ENCODE results near the gene MOK. TPM values are rescaled to one million over a fixed set of nuclear protein-coding genes. Genes with fewer than 3 reads are reported as not detected.
"Not testable (repeated sequence)": the region's sequence is repeated elsewhere in the genome, so short reads cannot be mapped to it uniquely, and the experiment has no call there.

MOK gene
- polyA plus RNA-seq (ENCODE audit: insufficient read length in 10 of 10), result 10 to 100 TPM in 4 of 10 donors, 1 to 10 TPM in 6; 6.3 to 15.5 (median 9.2) TPM
- long read RNA-seq, donor 1, result 0 reads
- long read RNA-seq, donor 2, result 0 reads
- long read RNA-seq, donor 3, result 0 reads
- long read RNA-seq, donor 4, result 0 reads
- long read RNA-seq, donor 5, partial matches to known transcripts, result 0 of 1 reads
- long read RNA-seq, donor 5, other reads (novel, unspliced or antisense), result 0 of 1 reads
- long read RNA-seq, donor 6, result 0 reads
- long read RNA-seq, donor 7, result 0 reads
- long read RNA-seq, donor 8, partial matches to known transcripts, result 0 of 2 reads
- long read RNA-seq, donor 8, other reads (novel, unspliced or antisense), result 0 of 2 reads
- long read RNA-seq, donor 9, result 0 reads

GRCh38 chr14:102304611-102305506 lies at the start of gene MOK:
MOK (minus strand) TSS chr14:102305164; CDS start chr14:102304968, 196 bp downstream.
- peak; percentile 96 to 99 (median 99) for DNase-seq

DNA sequence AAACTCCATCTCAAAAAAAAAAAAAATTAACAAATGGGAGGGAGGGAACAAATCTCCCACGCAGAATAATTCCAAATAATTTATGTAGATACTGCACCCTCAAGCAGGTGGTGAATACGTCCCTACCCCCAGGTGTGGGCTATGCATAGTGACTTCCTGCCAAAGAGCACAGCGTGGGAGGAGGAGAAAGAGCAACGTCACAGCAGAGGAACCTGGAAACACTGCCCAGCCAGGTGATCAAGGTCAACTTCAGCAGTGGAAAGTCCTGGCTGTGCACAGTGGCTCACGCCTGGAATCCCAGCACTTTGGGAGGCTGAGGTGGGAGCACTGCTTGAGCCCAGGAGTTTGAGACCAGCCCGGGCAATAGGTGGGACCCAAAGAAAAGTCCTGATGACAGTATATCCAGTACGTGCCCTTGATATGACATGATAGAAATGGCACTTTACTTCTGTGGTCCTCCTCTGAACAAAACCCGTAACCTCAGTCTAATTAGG lies 48.2 kb upstream of the MOK start:
- no peak for DNase-seq

- DNase-seq, result no peak
Measured at GRCh38 chr14:102352213-102352612, 47.2 kb upstream of the MOK start.

GRCh38 chr14:102351593-102351992 lies 46.6 kb upstream of the MOK start:
- not testable (repeated sequence) for DNase-seq

- DNase-seq, result no peak
Measured at GRCh38 chr14:102351023-102351422, 46.1 kb upstream of the MOK start.

DNA sequence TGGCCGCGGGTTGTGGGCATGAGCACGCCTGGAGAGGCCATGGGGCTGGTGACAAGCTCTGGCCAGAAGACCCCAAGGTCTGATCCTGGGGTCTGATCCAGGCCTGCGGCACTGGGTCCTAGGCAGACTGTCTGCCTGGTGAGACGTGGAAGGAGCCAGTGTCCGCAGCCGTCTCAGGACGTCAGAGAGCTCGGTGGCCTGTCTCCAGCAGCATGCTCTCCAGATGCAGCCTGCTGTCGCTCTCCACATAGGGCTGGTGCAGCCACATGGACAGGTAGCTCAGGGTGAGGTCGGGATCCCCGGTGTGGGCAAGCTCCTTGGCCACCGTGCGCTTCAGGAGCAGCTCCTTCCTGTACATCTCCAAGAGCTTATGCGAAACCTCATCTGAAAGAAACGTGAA lies 43.4 kb upstream of the MOK start:
- no peak for DNase-seq

DNA sequence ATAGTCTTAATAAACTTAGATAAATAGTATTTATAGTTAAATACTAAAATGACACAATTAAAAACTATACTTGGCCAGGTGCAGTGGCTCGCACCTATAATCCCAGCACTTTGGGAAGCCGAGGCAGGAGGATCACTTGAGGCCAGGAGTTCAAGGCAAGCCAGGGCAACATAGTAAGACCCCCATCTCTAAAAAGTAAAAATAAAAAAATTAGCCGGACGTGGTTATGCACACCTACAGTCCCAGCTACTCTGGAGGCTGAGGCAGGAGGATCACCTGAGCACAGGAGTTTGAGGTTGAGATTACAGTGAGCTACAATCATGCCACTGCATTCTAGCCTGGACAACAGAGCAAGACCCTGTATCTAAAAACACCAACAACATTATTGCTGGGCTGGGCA lies 41.7 kb upstream of the MOK start:
- DNase-seq, result no peak

DNA sequence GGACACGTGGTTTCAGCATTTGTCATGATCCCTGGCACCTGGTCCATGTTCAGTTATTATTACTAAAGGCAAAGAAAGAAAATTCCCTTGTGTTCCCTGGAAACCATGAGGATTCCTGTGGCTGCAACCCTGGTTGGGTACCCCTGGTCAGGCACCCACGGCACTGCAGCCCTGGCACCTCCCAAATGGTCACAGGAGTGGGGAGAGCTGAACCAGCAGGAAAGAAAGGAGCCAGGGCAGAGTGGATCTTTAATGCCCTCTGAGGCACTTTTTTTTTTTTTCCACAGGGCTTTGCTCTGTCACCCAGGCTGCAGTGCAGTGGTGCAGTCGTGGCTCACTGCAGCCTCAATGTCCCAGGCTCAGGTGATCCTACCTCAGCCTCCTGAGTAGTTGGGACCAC lies 40.3 kb upstream of the MOK start:
- no peak for DNase-seq

- DNase-seq, result no peak
Measured at GRCh38 chr14:102344485-102344884, 39.5 kb upstream of the MOK start.

DNA sequence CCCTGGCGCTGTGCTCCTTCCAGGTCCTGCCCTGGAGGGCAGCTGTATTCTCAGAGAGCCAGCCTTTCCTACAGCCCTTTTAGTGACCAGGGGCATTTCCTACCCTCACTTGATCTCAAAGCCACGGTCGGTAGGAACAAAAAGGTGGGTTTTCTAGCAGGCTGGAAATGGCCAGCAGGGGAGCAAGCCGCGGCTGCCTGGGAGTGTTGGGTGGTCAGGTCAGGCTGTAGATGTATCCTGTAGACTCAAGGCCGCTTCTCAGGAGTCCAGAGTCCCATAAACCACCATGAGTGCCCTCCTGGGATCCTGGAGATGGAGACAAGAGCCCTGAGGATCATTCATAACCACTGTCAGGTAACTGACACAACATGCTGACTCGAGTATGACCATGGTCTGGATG lies 39.1 kb upstream of the MOK start:
- no peak for DNase-seq

DNA sequence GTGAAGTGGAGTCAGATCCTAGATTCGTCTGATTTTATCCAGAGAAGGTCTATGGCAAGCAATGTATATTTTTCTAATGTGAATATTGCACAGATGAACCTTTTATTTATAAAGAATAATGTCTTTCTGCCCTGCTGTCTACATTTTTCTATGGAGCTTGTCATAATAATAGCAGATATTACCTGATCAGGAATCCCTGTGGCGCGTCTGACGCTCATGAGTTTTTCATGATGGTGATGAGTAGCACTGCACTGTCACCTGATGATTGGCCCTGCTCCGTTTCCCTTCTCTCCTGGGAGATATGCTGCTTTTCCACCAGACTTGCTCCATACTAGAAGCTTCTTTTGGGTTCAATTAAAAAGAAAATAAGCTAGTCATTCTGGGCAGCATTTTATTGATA lies 37.3 kb upstream of the MOK start:
- no peak for DNase-seq

GRCh38 chr14:102341566-102341965 lies 36.6 kb upstream of the MOK start:
- DNase-seq, result no peak

DNA sequence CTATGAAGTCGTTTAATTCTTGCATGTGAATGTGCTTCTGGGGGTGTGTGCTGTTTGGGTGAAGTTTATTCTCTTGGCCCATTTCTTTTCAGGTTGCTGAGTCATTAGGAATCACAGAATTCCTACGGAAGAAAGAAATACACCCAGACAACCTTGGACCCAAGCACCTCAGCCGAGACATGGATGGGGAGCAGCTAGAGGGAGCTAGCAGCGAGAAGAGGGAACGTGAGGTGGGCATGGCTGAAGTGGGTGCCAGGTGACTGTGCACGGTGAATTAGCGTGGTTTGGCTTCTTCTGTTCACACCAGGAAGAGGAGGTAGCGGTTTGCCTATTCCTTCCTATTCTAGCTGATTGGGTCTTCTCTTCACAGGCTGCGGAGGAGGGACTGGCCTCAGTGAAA lies 33.8 kb upstream of the MOK start:
- no peak for DNase-seq

GRCh38 chr14:102335163-102335562 lies 30.2 kb upstream of the MOK start:
- no peak for DNase-seq

- DNase-seq, result no peak
Measured at GRCh38 chr14:102333795-102334705, 29.1 kb upstream of the MOK start.

- no peak for DNase-seq
Measured at GRCh38 chr14:102333390-102333789, 28.4 kb upstream of the MOK start.

DNA sequence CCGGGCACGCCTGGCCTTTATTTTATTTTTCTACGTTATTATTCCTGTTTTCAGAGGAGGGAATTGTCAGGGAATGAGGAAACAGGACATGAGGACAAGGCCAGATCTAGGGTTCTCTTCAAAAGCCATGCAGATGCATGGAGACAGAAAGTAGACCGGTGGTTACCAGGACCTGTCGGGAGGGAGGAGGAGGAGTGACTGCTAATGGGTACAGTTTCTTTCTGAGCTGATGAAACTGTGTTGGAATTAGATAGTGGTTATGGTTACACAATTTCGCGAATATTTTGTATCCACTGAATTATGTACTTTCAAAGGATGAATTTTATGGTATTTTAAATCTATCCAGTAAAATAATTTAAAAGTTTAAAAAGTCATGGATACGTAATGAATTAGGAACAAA lies 25.8 kb upstream of the MOK start:
- DNase-seq, result no peak

DNA sequence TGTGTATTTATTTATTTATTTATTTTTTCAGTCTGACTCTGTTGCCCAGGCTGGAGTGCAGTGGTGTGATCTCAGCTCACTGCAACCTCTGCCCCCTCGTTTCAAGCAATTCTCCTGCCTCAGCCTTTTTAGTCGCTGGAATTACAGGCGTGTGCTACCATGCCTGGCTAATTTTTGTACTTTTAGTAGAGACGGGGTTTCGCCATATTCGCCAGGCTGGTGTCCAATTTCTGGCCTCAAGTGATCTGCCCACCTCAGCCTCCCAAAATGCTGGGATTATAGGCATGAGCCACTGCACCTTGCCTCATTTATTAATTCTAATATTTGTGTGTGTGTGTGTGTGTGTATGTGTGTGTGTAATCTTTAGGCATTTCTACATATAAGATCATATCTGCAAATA lies 24.4 kb upstream of the MOK start:
- not testable (repeated sequence) for DNase-seq

- DNase-seq, result no peak
Measured at GRCh38 chr14:102326583-102326982, 21.6 kb upstream of the MOK start.

GRCh38 chr14:102325791-102326345 lies 20.9 kb upstream of the MOK start:
- DNase-seq, result no peak

GRCh38 chr14:102323102-102323501 lies 18.1 kb upstream of the MOK start:
- DNase-seq, result no peak
